HepG2 (cell line): ENCODE data around the gene KDM5C. TPM values are rescaled to one million over a fixed set of nuclear protein-coding genes. Genes with fewer than 3 reads are reported as not detected.

Experiments used
- ATAC-seq: fragments of 200-7000 bp; cut with Tn5 transposase; 3 replicates; pipeline ENCODE4 v1.9.1; 2020; ENCODE audit warnings: mild to moderate bottlenecking, moderate library complexity
- BruUV-seq: library from RNA; stranded (reverse); fragments of 400-500 nt; replicated peaks from 2 replicates; lab custom pipeline; 2021; lab: Mats Ljungman, UMichigan
- CTCF ChIA-PET: fragments of 300-600 bp; formaldehyde crosslinking; extraction: SDS; loops from one replicate; lab custom pipeline; 2021; ENCODE audit warnings: low total read pairs, inconsistent platforms, low intra/inter-chr PET ratio; lab: Yijun Ruan, JAX
- POLR2A ChIA-PET: fragments of 350-600 bp; sonication (Branson Sonifier 250); formaldehyde crosslinking; loops from one replicate; lab custom pipeline; 2020; ENCODE audit warnings: antibody characterized with exemption, inconsistent platforms; lab: Yijun Ruan, JAX
- DNase-seq: peaks from one replicate; pipeline ENCODE4 v3.0.0-alpha.2; 2015; ENCODE audit warnings: low spot score
- FAIRE-seq: peaks from 3 replicates; lab custom pipeline; 2011; peaks lifted over from hg19 to GRCh38; lab: Jason Lieb, UNC
- H2AFZ ChIP-seq: one replicate; pipeline ENCODE4 v1.6.1; 2011; ENCODE audit warnings: low read length, inconsistent platforms
- H3K27ac ChIP-seq: fragments of 300-600 bp; 3 replicates; pipeline ENCODE4 v1.8.0; 2011; ENCODE audit warnings: mixed run types, mild to moderate bottlenecking, mixed read lengths, low read length, inconsistent platforms; ENCODE audit not compliant: insufficient read depth; ENCODE audit errors: extremely low read length
- H3K27me3 ChIP-seq, 2 experiments: fragments of 200-600 bp in 1 of 2; 2 replicates in 1 of 2; 3 replicates in 1 of 2; pipeline versions ENCODE4 v1.6.0 to v1.8.0; 2011; ENCODE audit warnings: low read length in 2 of 2, mild to moderate bottlenecking in 2 of 2, moderate library complexity in 2 of 2, inconsistent platforms in 1 of 2; ENCODE audit not compliant: insufficient read depth in 2 of 2, control insufficient read depth in 1 of 2
- H3K36me3 ChIP-seq, 2 experiments: fragments of 200-600 bp in 1 of 2; replicated peaks in 1 of 2; 2 replicates in 1 of 2; 3 replicates in 1 of 2; pipeline versions ENCODE4 v1.5.1 to v1.8.0; 2011; ENCODE audit warnings: low read length in 2 of 2, inconsistent platforms in 1 of 2; ENCODE audit not compliant: insufficient read depth in 2 of 2, control insufficient read depth in 1 of 2
- H3K4me1 ChIP-seq: 2 replicates; pipeline ENCODE4 v1.5.1; 2012; ENCODE audit warnings: low read length, inconsistent platforms; ENCODE audit not compliant: insufficient read depth
- H3K4me2 ChIP-seq: 2 replicates; pipeline ENCODE4 v1.6.0; 2011; ENCODE audit warnings: low read depth, low read length, inconsistent platforms
- H3K4me3 ChIP-seq, 3 experiments: fragments of 200-600 bp in 1 of 3; sonication (generic), shearing (Covaris generic) in 1 of 3; replicated peaks in 1 of 3; 2 replicates each; pipeline ENCODE4 v1.5.1; 2011 to 2016; ENCODE audit warnings: low read length in 3 of 3, inconsistent platforms in 2 of 3, low read depth in 2 of 3, mild to moderate bottlenecking in 2 of 3, control low read depth in 1 of 3, mixed read lengths in 1 of 3; ENCODE audit not compliant: insufficient read depth in 1 of 3
- H3K79me2 ChIP-seq: one replicate; pipeline ENCODE4 v1.6.1; 2011; ENCODE audit warnings: low read length, inconsistent platforms; ENCODE audit not compliant: insufficient read depth
- H3K9ac ChIP-seq: 2 replicates; pipeline ENCODE4 v1.6.0; 2011; ENCODE audit warnings: mild to moderate bottlenecking, low read depth, low read length, inconsistent platforms; ENCODE audit not compliant: insufficient read depth
- H3K9me3 ChIP-seq: 2 replicates; pipeline ENCODE4 v1.5.1; 2012; ENCODE audit warnings: mild to moderate bottlenecking, low read length
- H4K20me1 ChIP-seq: 2 replicates; pipeline ENCODE4 v1.6.0; 2011; ENCODE audit warnings: inconsistent platforms, mild to moderate bottlenecking, low read length, moderate library complexity; ENCODE audit not compliant: insufficient read depth
- CAMTA2 ChIP-seq: sonication (generic); formaldehyde crosslinking; IDR thresholded peaks from 2 replicates; pipeline ENCODE4 v1.4.0; 2020; ENCODE audit warnings: mild to moderate bottlenecking, missing genetic modification reagents, borderline replicate concordance
- FOXC1 ChIP-seq: sonication (generic); formaldehyde crosslinking; IDR thresholded peaks from 2 replicates; pipeline ENCODE4 v1.8.0; 2022; ENCODE audit warnings: mild to moderate bottlenecking, missing genetic modification reagents, borderline replicate concordance
- FOXK2 ChIP-seq: fragments of 450-650 bp; IDR thresholded peaks from 2 replicates; pipeline ENCODE4 v1.6.1; 2016
- HDAC6 ChIP-seq: fragments of 200-600 bp; sonication (generic); IDR thresholded peaks from 2 replicates; pipeline ENCODE4 v1.7.0; 2017; ENCODE audit warnings: mild to moderate bottlenecking, antibody characterized with exemption, low read length, low read depth
- JUND ChIP-seq: sonication (generic); formaldehyde crosslinking; IDR thresholded peaks from 2 replicates; pipeline ENCODE4 v1.8.0; 2022; ENCODE audit warnings: mild to moderate bottlenecking, missing genetic modification reagents
- MAFF ChIP-seq: IDR thresholded peaks from 2 replicates; pipeline ENCODE4 v1.6.1; 2011; ENCODE audit warnings: low read depth, low read length, improper control_type of control experiment
- TARDBP ChIP-seq: sonication (generic); formaldehyde crosslinking; IDR thresholded peaks from 2 replicates; pipeline ENCODE4 v1.8.0; 2022; ENCODE audit warnings: mild to moderate bottlenecking, missing genetic modification reagents
- TFAP4 ChIP-seq: sonication (generic); IDR thresholded peaks from 2 replicates; pipeline ENCODE4 v1.6.1; 2016; ENCODE audit warnings: low read depth, borderline replicate concordance
- TFDP1 ChIP-seq: IDR thresholded peaks from 2 replicates; pipeline ENCODE4 v1.6.1; 2016; ENCODE audit warnings: missing compliant biosample characterization, missing genetic modification reagents, borderline replicate concordance
- ZBTB46 ChIP-seq: sonication (generic); formaldehyde crosslinking; IDR thresholded peaks from 2 replicates; pipeline ENCODE4 v1.4.0; 2020; ENCODE audit warnings: mild to moderate bottlenecking, missing genetic modification reagents, borderline replicate concordance
- ZBTB8A ChIP-seq: sonication (generic); formaldehyde crosslinking; IDR thresholded peaks from 2 replicates; pipeline ENCODE4 v1.4.0; 2020; ENCODE audit warnings: mild to moderate bottlenecking, low read depth, missing genetic modification reagents, borderline replicate concordance
- ZMYM4 ChIP-seq: sonication (generic); formaldehyde crosslinking; IDR thresholded peaks from 2 replicates; pipeline ENCODE4 v1.8.1; 2023; ENCODE audit warnings: mild to moderate bottlenecking, missing genetic modification reagents
- ZNF256 ChIP-seq: sonication (generic); formaldehyde crosslinking; conservative IDR thresholded peaks from 2 replicates; pipeline ENCODE4 v1.4.0; 2020; ENCODE audit warnings: missing genetic modification reagents
- ZNF562 ChIP-seq: sonication (generic); formaldehyde crosslinking; IDR thresholded peaks from 2 replicates; pipeline ENCODE4 v1.8.0; 2022; ENCODE audit warnings: missing genetic modification reagents, borderline replicate concordance
- ZNF720 ChIP-seq: sonication (generic); formaldehyde crosslinking; IDR thresholded peaks from 2 replicates; pipeline ENCODE4 v1.4.0; 2020; ENCODE audit warnings: missing genetic modification reagents
- WGBS: methylation state at CpG from one replicate; pipeline ENCODE4 v1.1.6; 2017; ENCODE audit warnings: low lambda C conversion rate; 5-methylcytosine and 5-hydroxymethylcytosine counted together
- in situ Hi-C: cut with HindIII; loops from 2 replicates; pipeline ENCODE4 v1.10.0; 2017; ENCODE audit warnings: low pct_unique_long_range_greater_than_20kb; ENCODE audit not compliant: extremely low pct_ligation_motif_present
- intact Hi-C: fragments of 100-400 bp; cut with micrococcal nuclease; formaldehyde crosslinking; loops from one replicate; pipeline ENCODE4 v1.10.0; 2022; ENCODE audit not compliant: unreplicated experiment
- polyA plus RNA-seq, 8 experiments: library from polyadenylated mRNA; depleted of rRNA in 3 of 8; stranded (reverse) in 7 of 8; unstranded in 1 of 8; fragments of >200 nt; fragmentation: Illumina TruSeq in 4 of 8; extraction: Trizol in 4 of 8; gene quantifications; 2 replicates each; pipeline versions ENCODE4 v1.2.1 to v1.2.3, GENCODE V29; 2011 to 2016; ENCODE audit warnings: low read depth in 4 of 8, missing spikeins in 1 of 8, mixed read lengths in 1 of 8; ENCODE audit not compliant: insufficient read depth in 1 of 8
- total RNA-seq, 5 experiments: library from RNA; depleted of rRNA; stranded (reverse); fragments of >200 nt; fragmentation: Illumina TruSeq; extraction: Trizol; gene quantifications; 2 replicates each; pipeline ENCODE4 v1.2.3, GENCODE V29; 2016; ENCODE audit warnings: low read depth in 1 of 5
- TF ChIP-seq, protein P1 (sequence below): sonication (generic); formaldehyde crosslinking; IDR thresholded peaks from 2 replicates; pipeline ENCODE4 v1.4.0; 2020; ENCODE audit warnings: missing genetic modification reagents; ENCODE audit errors: not compliant biosample characterization

KDM5C gene
- total and polyA plus RNA-seq, 2 of the 13 experiments (the other 11 are each of a cell fraction or from before 2014, with no cell fraction given), result 32.5 to 34.0 TPM

DNA sequence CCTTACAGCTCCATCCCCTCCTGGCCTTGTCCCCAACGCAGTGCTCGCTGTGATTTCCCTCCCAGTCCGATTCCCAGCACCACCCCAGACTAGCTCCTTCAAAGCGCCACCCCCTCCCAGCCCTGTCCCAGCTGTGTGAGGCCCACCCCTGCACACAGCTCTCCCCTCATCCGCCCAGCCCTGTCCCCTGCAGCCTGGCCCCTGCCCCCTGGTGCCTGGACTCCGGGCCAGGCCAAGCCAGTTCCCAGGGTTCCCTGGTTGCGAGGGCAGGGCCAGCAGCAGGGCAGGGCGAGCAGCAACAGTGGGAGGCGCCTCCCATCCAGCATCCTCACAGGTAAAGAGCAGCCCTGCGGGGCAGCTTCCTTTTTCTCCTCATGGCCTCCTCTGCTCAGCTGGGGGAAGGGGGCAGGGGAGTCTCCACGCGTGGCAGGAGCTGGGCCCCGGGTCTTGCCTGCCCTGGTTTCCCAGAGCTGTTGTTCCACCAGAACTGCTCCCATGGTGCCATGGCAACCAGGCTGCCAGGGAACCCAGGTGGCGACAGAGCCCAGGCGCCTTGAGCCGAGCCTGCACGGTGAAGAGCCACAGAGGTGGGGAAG is 31.5 kb upstream of the KDM5C start:
- CTCF ChIA-PET, result no interaction called here
- Histone ChIP-seq H3K9me3 (no peaks in the 10 kb centered on the region), H3K4me2 (no peak overlapping the region), H3K79me2 (no peaks in the 10 kb centered on the region), H3K4me3 (no peak overlapping the region), H3K9ac (no peak overlapping the region), H3K4me1 (no peaks in the 10 kb centered on the region), H2AFZ (no peak overlapping the region), H3K36me3 (no peaks in the 10 kb centered on the region), H3K27ac (no peak overlapping the region), H4K20me1 (no peaks in the 10 kb centered on the region), H3K27me3 (no peaks in the 10 kb centered on the region)
- TF ChIP-seq FOXK2 (no peak), CAMTA2 (CRISPR knock-in tag) (no peak), HDAC6 (no peak), ZNF256 (CRISPR knock-in tag) (no peak), ZNF562 (CRISPR knock-in tag) (no peak), ZBTB46 (CRISPR knock-in tag) (no peak), TARDBP (no peak), FOXC1 (no peak), ZMYM4 (CRISPR knock-in tag) (no peak), ZNF720 (CRISPR knock-in tag) (no peak), TFDP1 (CRISPR knock-in tag) (no peak), JUND (CRISPR knock-in tag) (no peak), ZBTB8A (CRISPR knock-in tag) (no peak), TFAP4 (no peak), MAFF (no peak)
- TF ChIP-seq, protein P1, sequence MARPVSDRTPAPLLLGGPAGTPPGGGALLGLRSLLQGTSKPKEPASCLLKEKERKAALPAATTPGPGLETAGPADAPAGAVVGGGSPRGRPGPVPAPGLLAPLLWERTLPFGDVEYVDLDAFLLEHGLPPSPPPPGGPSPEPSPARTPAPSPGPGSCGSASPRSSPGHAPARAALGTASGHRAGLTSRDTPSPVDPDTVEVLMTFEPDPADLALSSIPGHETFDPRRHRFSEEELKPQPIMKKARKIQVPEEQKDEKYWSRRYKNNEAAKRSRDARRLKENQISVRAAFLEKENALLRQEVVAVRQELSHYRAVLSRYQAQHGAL, result no peak
- no peak for FAIRE-seq
- in situ Hi-C loops (no loop called here), intact Hi-C loops (no loop called here)
- no TSS peak for BruUV-seq
- ATAC-seq, result no peak; the same call in 2 of the 3 replicates
- no peak for DNase-seq
- 32% methylated on average over 6 of the region's 17 CpGs for WGBS
- POLR2A ChIA-PET, result no interaction called here
